GM23248 (cell line): ENCODE measurements around the gene MMP23B. TPM values are rescaled to one million over a fixed set of nuclear protein-coding genes. Genes with fewer than 3 reads are reported as not detected.
A peak's percentile ranks its signal among the peaks of the same experiment; 100 is the strongest.

Source experiments
- DNase-seq: peaks from one replicate; pipeline ENCODE4 v3.0.0-alpha.2; 2015
- H2AFZ ChIP-seq: fragments of 200-600 bp; sonication (generic); 2 replicates; pipeline ENCODE4 v1.6.1; 2016; ENCODE audit warnings: antibody characterized with exemption
- H3F3A ChIP-seq: fragments of 200-600 bp; sonication (generic); 2 replicates; pipeline ENCODE4 v1.6.1; 2016; ENCODE audit warnings: mild to moderate bottlenecking, antibody characterized with exemption, mixed run types; ENCODE audit not compliant: insufficient read depth
- H3K27ac ChIP-seq: fragments of 200-600 bp; sonication (generic); 2 replicates; pipeline ENCODE4 v1.5.1; 2016; ENCODE audit warnings: mild to moderate bottlenecking
- H3K27me3 ChIP-seq: fragments of 200-600 bp; sonication (generic); replicated peaks from 2 replicates; pipeline ENCODE4 v1.6.1; 2016; ENCODE audit warnings: mild to moderate bottlenecking; ENCODE audit not compliant: insufficient read depth
- H3K36me3 ChIP-seq: fragments of 200-600 bp; sonication (generic); 2 replicates; pipeline ENCODE4 v1.6.1; 2016; ENCODE audit warnings: low read depth, mild to moderate bottlenecking
- H3K4me1 ChIP-seq: fragments of 200-600 bp; sonication (generic); 2 replicates; pipeline ENCODE4 v1.6.1; 2016; ENCODE audit warnings: mild to moderate bottlenecking; ENCODE audit not compliant: insufficient read depth
- H3K4me2 ChIP-seq: fragments of 200-600 bp; sonication (generic); one replicate; pipeline ENCODE4 v1.6.1; 2016; ENCODE audit warnings: mild to moderate bottlenecking; ENCODE audit not compliant: unreplicated experiment
- H3K4me3 ChIP-seq: fragments of 200-600 bp; sonication (generic); 2 replicates; pipeline ENCODE4 v1.5.1; 2016; ENCODE audit warnings: mild to moderate bottlenecking
- H3K79me2 ChIP-seq: fragments of 200-600 bp; sonication (generic); 2 replicates; pipeline ENCODE4 v1.6.1; 2016; ENCODE audit warnings: mild to moderate bottlenecking; ENCODE audit not compliant: insufficient read depth
- H3K9ac ChIP-seq: fragments of 200-600 bp; sonication (generic); 2 replicates; pipeline ENCODE4 v1.6.1; 2016; ENCODE audit warnings: mild to moderate bottlenecking
- H3K9me2 ChIP-seq: fragments of 200-600 bp; sonication (generic); 2 replicates; pipeline ENCODE4 v1.6.1; 2016; ENCODE audit warnings: mixed run types, mild to moderate bottlenecking, moderate library complexity; ENCODE audit not compliant: insufficient read depth
- H3K9me3 ChIP-seq: fragments of 200-600 bp; sonication (generic); one replicate; pipeline ENCODE4 v1.6.1; 2017; ENCODE audit warnings: low read depth
- H4K20me1 ChIP-seq: fragments of 200-600 bp; sonication (generic); 2 replicates; pipeline ENCODE4 v1.6.0; 2016; ENCODE audit not compliant: insufficient read depth
- EZH2 ChIP-seq: fragments of 200-600 bp; sonication (generic); IDR thresholded peaks from 2 replicates; pipeline ENCODE4 v1.6.1; 2018; ENCODE audit warnings: antibody characterized with exemption, mild to moderate bottlenecking; ENCODE audit not compliant: insufficient read depth, poor library complexity, severe bottlenecking
- EZH2phosphoT487 ChIP-seq: fragments of 200-600 bp; sonication (generic); IDR thresholded peaks from 2 replicates; pipeline ENCODE4 v1.6.1; 2018; ENCODE audit warnings: antibody characterized with exemption, moderate library complexity, mild to moderate bottlenecking, low read depth; ENCODE audit not compliant: insufficient read depth
- WGBS, 2 experiments: methylation state at CpG; one replicate each; pipeline ENCODE4 v1.1.6; 2015 to 2017; ENCODE audit warnings: low lambda C conversion rate in 2 of 2, low coverage in 1 of 2; ENCODE audit errors: missing lambda C conversion rate in 2 of 2; 5-methylcytosine and 5-hydroxymethylcytosine counted together
- in situ Hi-C: fragments of 300-500 bp; cut with MboI; formaldehyde crosslinking; loops from 2 replicates; pipeline ENCODE4 v1.15.0; 2020
- polyA plus RNA-seq: library from polyadenylated mRNA; unstranded; fragments of >200 nt; fragmentation: Nextera tagmentation; extraction: Ambion mirVana; gene quantifications from 2 replicates; pipeline ENCODE4 v1.2.1, GENCODE V29; 2016
- total RNA-seq: library from RNA; depleted of rRNA; stranded (reverse); fragments of >200 nt; shearing (Covaris generic); gene quantifications from 2 replicates; pipeline ENCODE4 v1.2.3, GENCODE V29; 2014

MMP23B gene
- total and polyA plus RNA-seq, 2 experiments from 2014 or later, result 1.1 TPM; not detected in 1

GRCh38 chr1:1677718-1678580 lies 46.0 kb downstream of the MMP23B start:
- Histone ChIP-seq H3K27me3 (no peaks in the 10 kb centered on the region), H3K27ac (no peak overlapping the region), H3K4me2 (no peak overlapping the region), H3K9me3 (no peaks in the 10 kb centered on the region), H3K4me3 (no peak overlapping the region), H3F3A (no peaks in the 10 kb centered on the region), H2AFZ (no peak overlapping the region), H3K9me2 (no peaks in the 10 kb centered on the region), H3K36me3 (no peaks in the 10 kb centered on the region), H3K79me2 (peaks cover 57% of the 10 kb centered on the region), H3K4me1 (no peaks in the 10 kb centered on the region), H3K9ac (no peak overlapping the region), H4K20me1 (no peaks in the 10 kb centered on the region)
- TF ChIP-seq EZH2phosphoT487 (no peak), EZH2 (no peak)
- in situ Hi-C loops, result no loop called here
- no peak for DNase-seq
- WGBS, 2 experiments, result 87 to 88% methylated on average over 38 to 39 of the region's 39 CpGs

DNA sequence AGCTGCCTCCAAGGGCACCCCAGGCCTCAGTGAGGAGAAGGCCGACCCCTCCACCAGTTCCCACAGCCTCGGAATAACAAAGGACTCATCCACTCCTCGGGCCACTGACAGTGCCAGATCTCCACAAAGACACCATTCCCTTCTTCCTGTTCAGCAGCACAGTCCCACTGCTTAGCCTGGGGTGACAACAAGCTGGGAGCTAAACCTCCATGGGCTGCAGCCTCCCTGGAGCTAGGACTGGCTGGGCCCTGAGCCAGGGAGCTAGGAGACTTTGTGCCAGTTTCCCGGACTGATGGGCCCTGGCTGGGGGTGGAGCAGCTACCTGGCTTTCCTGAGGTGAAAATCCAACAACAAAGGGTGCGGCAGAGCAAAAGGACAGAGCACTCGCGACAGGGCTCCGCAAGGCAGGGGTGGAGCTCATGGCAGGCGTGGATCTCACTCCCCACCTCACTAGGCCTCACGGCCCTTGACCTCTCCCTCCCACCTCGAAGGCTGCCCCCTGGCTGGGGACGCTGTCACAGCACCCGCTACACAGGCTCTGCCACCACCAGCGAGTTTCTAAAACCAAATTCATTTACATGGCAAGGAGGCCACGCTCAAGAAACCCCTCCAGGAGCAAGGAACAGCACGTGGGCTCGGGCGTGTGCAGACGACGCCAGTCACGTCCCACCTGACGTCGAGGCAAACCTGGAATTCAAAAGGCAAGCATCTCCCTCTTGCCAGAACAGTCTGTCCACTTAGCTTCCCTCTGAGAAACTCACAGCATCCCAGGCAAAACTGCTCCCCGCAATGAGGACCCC lies 46.8 kb downstream of the MMP23B start:
- Histone ChIP-seq H3K4me2 (no peak overlapping the region), H3K27me3 (no peaks in the 10 kb centered on the region), H3K4me3 (no peak overlapping the region), H3K9me3 (no peaks in the 10 kb centered on the region), H3K36me3 (no peaks in the 10 kb centered on the region), H3K27ac (no peak overlapping the region), H3F3A (no peaks in the 10 kb centered on the region), H3K9me2 (no peaks in the 10 kb centered on the region), H2AFZ (no peak overlapping the region), H4K20me1 (no peaks in the 10 kb centered on the region), H3K4me1 (no peaks in the 10 kb centered on the region), H3K79me2 (peaks cover 66% of the 10 kb centered on the region), H3K9ac (no peak overlapping the region)
- DNase-seq, result no peak
- WGBS, 2 experiments, result 73 to 75% methylated on average over 22 to 24 of the region's 24 CpGs
- in situ Hi-C loops, result no loop called here
- no peak for TF ChIP-seq EZH2
- TF ChIP-seq EZH2phosphoT487, result no peak

DNA sequence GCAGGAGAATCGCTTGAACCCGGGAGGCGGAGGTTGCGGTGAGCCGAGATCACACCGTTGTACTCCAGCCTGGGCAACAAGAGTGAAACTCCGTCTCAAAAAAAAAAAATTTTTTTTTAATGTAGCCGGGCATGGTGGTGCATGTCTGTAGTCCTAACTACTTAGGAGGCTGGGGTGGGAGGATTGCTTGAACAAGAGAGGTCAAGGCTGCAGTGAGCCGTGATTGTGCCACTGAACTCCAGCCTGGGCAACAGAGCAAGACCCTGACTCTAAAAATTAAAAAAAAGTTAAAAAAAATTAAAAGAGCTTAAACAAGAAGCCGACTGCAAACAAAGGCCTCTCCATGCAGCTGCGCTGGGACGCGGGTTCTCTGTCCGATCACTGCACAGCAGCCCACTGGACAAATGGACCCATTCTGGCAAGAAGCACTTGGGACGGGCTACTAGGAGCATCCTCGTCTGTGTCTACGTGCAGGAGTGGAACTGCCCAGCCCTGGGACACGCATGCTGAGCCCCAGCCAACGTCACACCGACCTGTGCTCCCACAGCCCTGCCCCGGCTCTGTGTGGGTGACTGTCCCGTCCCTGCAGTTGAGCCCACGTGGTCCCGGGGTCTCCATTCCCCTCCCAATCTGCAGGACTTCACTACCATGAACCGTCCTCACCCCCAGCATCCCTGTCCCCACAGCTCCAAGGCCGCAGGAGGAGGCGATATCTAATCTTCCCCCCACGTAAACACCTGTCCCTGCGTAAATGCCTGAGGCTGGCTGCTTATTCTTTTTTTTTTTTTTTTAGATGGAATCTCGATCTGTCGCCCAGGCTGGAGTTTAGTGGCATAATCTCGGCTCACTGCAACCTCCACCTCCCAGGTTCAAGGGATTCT lies 48.3 kb downstream of the MMP23B start:
- Histone ChIP-seq H3K4me1 (no peaks in the 10 kb centered on the region), H3K4me2 (no peak overlapping the region), H3K27ac (no peak overlapping the region), H3K9me2 (no peaks in the 10 kb centered on the region), H3K9me3 (no peaks in the 10 kb centered on the region), H3K9ac (no peak overlapping the region), H3K36me3 (no peaks in the 10 kb centered on the region), H3F3A (no peaks in the 10 kb centered on the region), H4K20me1 (no peaks in the 10 kb centered on the region), H3K79me2 (peaks cover 80% of the 10 kb centered on the region), H3K27me3 (no peaks in the 10 kb centered on the region), H2AFZ (no peak overlapping the region), H3K4me3 (no peak overlapping the region)
- TF ChIP-seq EZH2, result no peak
- no peak for TF ChIP-seq EZH2phosphoT487
- WGBS, 2 experiments, result 88 to 90% methylated on average over 32 of the region's 32 CpGs
- DNase-seq, result no peak
- in situ Hi-C loops, result no loop called here

- Histone ChIP-seq H4K20me1 (no peaks in the 10 kb centered on the region), H3K27ac (no peak overlapping the region), H3K4me3 (no peak overlapping the region), H3F3A (no peaks in the 10 kb centered on the region), H3K79me2 (peaks cover 87% of the 10 kb centered on the region), H2AFZ (no peak overlapping the region), H3K4me1 (0 out of 2 replicates have a peak, but pooled peaks cover 2% of the 10 kb centered on the region), H3K9me3 (no peaks in the 10 kb centered on the region), H3K4me2 (no peak overlapping the region), H3K9me2 (no peaks in the 10 kb centered on the region), H3K36me3 (no peaks in the 10 kb centered on the region), H3K27me3 (no peaks in the 10 kb centered on the region), H3K9ac (no peak overlapping the region)
- 62 to 74% methylated on average over 8 to 11 of the region's 11 CpGs for WGBS, 2 experiments
- TF ChIP-seq EZH2phosphoT487 (no peak), EZH2 (no peak)
- DNase-seq, result peak; percentile 32
- in situ Hi-C loops, result no loop called here
These were observed 48.9 kb downstream of the MMP23B start for GRCh38 chr1:1680912-1681273.
